Measurements from ENCODE around the gene MAGEF1.
A peak's percentile ranks its signal among the peaks of the same experiment; 100 is the strongest.

Gene MAGEF1

GRCh38 chr3:184725176-184725719 is 13.4 kb upstream of the MAGEF1 start:
- DNase-seq: no peak

- no peak for DNase-seq
These were observed 12.8 kb upstream of the MAGEF1 start for GRCh38 chr3:184724699-184725098.

- DNase-seq: no peak
These were observed 7.8 kb upstream of the MAGEF1 start for GRCh38 chr3:184719709-184720108.

GRCh38 chr3:184718431-184718830 is 6.6 kb upstream of the MAGEF1 start:
- no peak for DNase-seq

- peak in 23 of 51 donors; percentile 3 to 57 (median 27) for DNase-seq
These were observed 5.6 kb upstream of the MAGEF1 start for GRCh38 chr3:184717399-184717983.

GRCh38 chr3:184716622-184717398 is 4.9 kb upstream of the MAGEF1 start:
- DNase-seq: peak in 42 of 51 donors; percentile 5 to 74 (median 46)

- DNase-seq: no peak
These were observed 4.2 kb upstream of the MAGEF1 start for GRCh38 chr3:184715943-184716621.

GRCh38 chr3:184713521-184713920 is 1.7 kb upstream of the MAGEF1 start:
- no peak for DNase-seq

- DNase-seq: no peak
These were observed 1.1 kb upstream of the MAGEF1 start for GRCh38 chr3:184713040-184713355.

GRCh38 chr3:184712248-184713039 is 580 bp upstream of the MAGEF1 start:
- DNase-seq: peak in 1 of 51 donors; percentile 40

GRCh38 chr3:184710870-184711492 is 883 bp downstream of the MAGEF1 start:
- DNase-seq: peak in 9 of 51 donors; percentile 10 to 66 (median 37)

- no peak for DNase-seq
These were observed 8.2 kb downstream of the MAGEF1 start for GRCh38 chr3:184703657-184704056.

GRCh38 chr3:184700759-184701158 is 11.1 kb downstream of the MAGEF1 start:
- no peak for DNase-seq

GRCh38 chr3:184697845-184698244 is 14.0 kb downstream of the MAGEF1 start:
- no peak for DNase-seq

GRCh38 chr3:184696697-184697096 is 15.2 kb downstream of the MAGEF1 start:
- no peak for DNase-seq

- no peak for DNase-seq
These were observed 17.1 kb downstream of the MAGEF1 start for GRCh38 chr3:184694716-184695115.

- no peak for DNase-seq
These were observed 17.7 kb downstream of the MAGEF1 start for GRCh38 chr3:184694133-184694665.

- no peak for DNase-seq
These were observed 18.6 kb downstream of the MAGEF1 start for GRCh38 chr3:184693011-184693975.

- peak in 29 of 51 donors; percentile 10 to 63 (median 43) for DNase-seq
These were observed 20.2 kb downstream of the MAGEF1 start for GRCh38 chr3:184691397-184692231.

Data from hypothalamus (tissue), 51 donors.